Peyer's patch (tissue), 4 donors: ENCODE measurements around the gene GRK2.

Experiments
- CTCF ChIP-seq, 6 experiments: fragments of 450-650 bp in 4 of 6; fragments of 200-600 bp in 2 of 6; sonication (generic) in 1 of 6; IDR thresholded peaks; one replicate each; pipeline ENCODE4 v1.5.1; 2017 to 2019; ENCODE audit warnings: antibody characterized with exemption in 6 of 6, mild to moderate bottlenecking in 3 of 6, moderate library complexity in 1 of 6
- POLR2A ChIP-seq, 2 donors: fragments of 450-650 bp; IDR thresholded peaks; one replicate each; pipeline ENCODE4 v1.5.1; 2017; ENCODE audit warnings: antibody characterized with exemption in 2 of 2, mild to moderate bottlenecking in 2 of 2, moderate library complexity in 2 of 2

- TF ChIP-seq CTCF (IDR thresholded peaks at IDR 0.05) (no peak), POLR2A (IDR thresholded peaks at IDR 0.05) (no peak)
Observed at GRCh38 chr11:67266449-67267187, at the start of gene GRK2.
